NT2/D1 (cell line): Measurements from ENCODE around the gene SLC39A11.

Experiments used
- DNase-seq: peaks from one replicate; pipeline ENCODE4 v3.0.0-alpha.2; 2011; ENCODE audit warnings: low read depth, low spot score
- H3K27me3 ChIP-seq: 2 replicates; pipeline ENCODE4 v1.6.0; 2011; ENCODE audit warnings: mild to moderate bottlenecking; ENCODE audit not compliant: insufficient read length, insufficient read depth
- H3K36me3 ChIP-seq: 2 replicates; pipeline ENCODE4 v1.6.1; 2011; ENCODE audit warnings: mild to moderate bottlenecking, low read length, mixed read lengths; ENCODE audit not compliant: insufficient read depth, insufficient read length
- H3K4me1 ChIP-seq: 2 replicates; pipeline ENCODE4 v1.5.1; 2011; ENCODE audit not compliant: insufficient read depth, insufficient read length
- H3K4me3 ChIP-seq: 2 replicates; pipeline ENCODE4 v1.5.1; 2011; ENCODE audit warnings: low read depth; ENCODE audit not compliant: insufficient read length
- H3K9ac ChIP-seq: 2 replicates; pipeline ENCODE4 v1.6.0; 2011; ENCODE audit warnings: low read depth; ENCODE audit not compliant: insufficient read length
- H3K9me3 ChIP-seq: 2 replicates; pipeline ENCODE4 v1.5.1; 2011; ENCODE audit warnings: mild to moderate bottlenecking, low read length; ENCODE audit not compliant: insufficient read depth
- SUZ12 ChIP-seq: IDR thresholded peaks from 2 replicates; pipeline ENCODE4 v1.6.1; 2011; ENCODE audit not compliant: insufficient read length, insufficient read depth; ENCODE audit errors: extremely low read depth
- YY1 ChIP-seq: IDR thresholded peaks from 2 replicates; pipeline ENCODE4 v1.6.1; 2011; ENCODE audit not compliant: insufficient read length, insufficient read depth
- ZNF274 ChIP-seq: IDR thresholded peaks from 2 replicates; pipeline ENCODE4 v1.6.1; 2011; ENCODE audit warnings: mild to moderate bottlenecking, low read depth, low read length

Gene SLC39A11

DNA sequence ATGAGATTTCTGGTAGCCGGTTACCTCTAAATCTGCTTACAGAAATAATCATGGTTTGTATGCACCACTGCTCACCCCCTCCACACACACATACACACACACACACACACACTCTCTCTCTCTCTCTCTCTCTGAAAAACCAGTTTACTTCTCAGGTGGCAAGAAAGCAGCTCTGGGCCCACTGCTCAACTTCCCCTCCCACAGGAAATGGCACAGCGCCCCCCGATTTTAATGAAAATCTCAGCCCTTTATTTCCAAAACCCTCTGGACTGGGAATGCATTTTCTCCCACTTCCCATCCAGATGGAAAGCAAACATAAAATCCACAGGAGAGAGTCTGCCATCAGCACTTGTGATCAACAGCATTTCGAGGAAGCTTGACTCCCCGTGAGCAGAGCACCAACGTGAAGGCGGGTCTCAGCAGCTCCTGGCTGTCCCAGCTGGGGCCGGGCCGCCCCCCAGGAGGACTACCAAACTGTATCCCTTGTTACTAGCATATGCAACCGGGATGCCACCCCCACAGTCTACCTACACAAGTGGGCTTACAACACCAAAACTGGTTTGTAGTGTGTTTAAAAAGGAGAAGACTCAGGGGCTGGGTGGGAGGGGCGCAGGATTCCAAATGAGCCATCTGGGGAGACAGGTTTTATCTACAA lies 121.1 kb downstream of the SLC39A11 start:
- H3K9me3 ChIP-seq = peaks cover 6% of the 10 kb centered on the region; the same call in 1 of the 2 replicates
- no peaks in the 10 kb centered on the region for H3K36me3 ChIP-seq
- H3K9ac ChIP-seq = no peak overlapping the region
- H3K4me3 ChIP-seq = no peak overlapping the region
- TF ChIP-seq SUZ12 (no peak), ZNF274 (no peak), YY1 (no peak)
- H3K27me3 ChIP-seq = no peaks in the 10 kb centered on the region
- H3K4me1 ChIP-seq = peaks cover 3% of the 10 kb centered on the region
- DNase-seq = no peak

DNA sequence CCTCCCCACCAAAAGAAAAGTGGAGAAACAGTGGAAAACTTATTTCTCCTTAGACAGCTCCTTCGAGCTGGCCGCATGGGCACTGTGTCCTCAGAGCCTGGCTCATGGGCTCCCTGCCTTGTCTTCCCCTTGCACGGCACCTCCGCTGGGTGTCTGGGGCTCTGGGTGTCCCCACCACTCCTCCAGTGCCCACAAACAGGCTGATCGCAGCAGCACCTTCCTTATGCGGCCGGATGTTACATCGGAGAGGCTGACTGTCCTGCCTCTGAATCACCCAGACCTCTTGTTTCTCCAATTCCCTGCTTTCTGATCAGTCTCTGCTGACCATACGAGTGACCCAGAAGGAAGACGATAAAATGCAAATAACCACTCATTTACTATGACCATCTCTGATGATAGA lies 121.7 kb downstream of the SLC39A11 start:
- DNase-seq = no peak
- H3K4me1 ChIP-seq = peaks cover 3% of the 10 kb centered on the region
- H3K9ac ChIP-seq = no peak overlapping the region
- peaks cover 6% of the 10 kb centered on the region; the same call in 1 of the 2 replicates for H3K9me3 ChIP-seq
- H3K4me3 ChIP-seq = no peak overlapping the region
- no peaks in the 10 kb centered on the region for H3K36me3 ChIP-seq
- H3K27me3 ChIP-seq = no peaks in the 10 kb centered on the region
- TF ChIP-seq ZNF274 (no peak), YY1 (no peak), SUZ12 (no peak)

DNA sequence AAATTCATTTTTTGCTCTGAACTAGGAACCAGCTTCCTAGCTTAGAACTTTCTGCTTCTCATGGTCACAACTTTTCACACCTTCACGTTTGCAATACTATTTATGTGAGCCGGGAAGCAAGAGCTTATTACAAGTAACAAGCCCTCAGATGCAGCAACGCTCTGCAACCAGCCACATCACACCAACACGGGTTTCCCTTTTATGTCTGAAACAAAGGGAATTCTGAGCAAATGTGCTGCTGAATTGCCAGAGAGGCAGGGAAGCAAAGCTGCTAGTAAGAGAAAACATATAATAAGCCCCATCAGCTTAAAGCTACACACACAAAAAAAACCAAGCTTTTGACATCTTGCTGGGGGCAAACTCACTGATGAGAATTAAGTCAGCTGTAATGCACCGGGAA lies 122.2 kb downstream of the SLC39A11 start:
- TF ChIP-seq SUZ12 (no peak), YY1 (no peak), ZNF274 (no peak)
- H3K4me1 ChIP-seq = peaks cover 3% of the 10 kb centered on the region
- no peaks in the 10 kb centered on the region for H3K36me3 ChIP-seq

DNA sequence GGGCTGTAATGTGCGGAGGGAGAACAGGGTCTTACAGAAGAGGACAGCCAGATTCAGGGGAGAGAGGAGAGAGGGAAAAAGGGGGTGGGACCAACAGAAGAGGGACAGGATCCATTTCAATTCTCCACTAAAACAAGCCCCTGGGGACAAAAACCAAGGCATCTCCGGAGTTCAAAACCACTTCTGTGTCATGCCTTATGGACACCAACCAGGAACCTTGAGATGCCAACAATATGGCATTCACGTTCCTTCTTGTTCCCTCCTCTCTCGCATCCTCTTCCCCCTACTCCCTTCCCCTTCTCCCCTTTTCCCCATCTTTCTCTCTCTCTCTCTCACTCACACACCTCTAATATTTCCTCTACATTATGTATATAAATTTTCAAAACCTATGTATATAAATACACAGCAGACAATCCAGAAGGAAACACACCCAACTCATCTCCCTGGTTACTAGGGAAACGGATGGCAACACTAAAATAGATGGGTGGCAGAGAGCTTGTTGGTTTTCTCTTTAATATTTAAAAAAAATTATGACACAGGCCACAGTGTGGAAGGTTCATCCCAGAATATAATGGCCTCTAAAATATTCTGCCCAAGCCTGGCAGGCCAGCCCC lies 123.1 kb downstream of the SLC39A11 start:
- Histone ChIP-seq H3K9ac (no peak overlapping the region), H3K4me1 (peaks cover 3% of the 10 kb centered on the region), H3K4me3 (no peak overlapping the region), H3K9me3 (no peaks in the 10 kb centered on the region), H3K27me3 (no peaks in the 10 kb centered on the region), H3K36me3 (no peaks in the 10 kb centered on the region)
- TF ChIP-seq YY1 (no peak), ZNF274 (no peak), SUZ12 (no peak)
- no peak for DNase-seq

More for the DNA sequence above, 122.2 kb downstream of the SLC39A11 start:
- H3K9ac ChIP-seq = no peak overlapping the region
- peaks cover under 1% of the 10 kb centered on the region; the same call in 1 of the 2 replicates for H3K9me3 ChIP-seq
- H3K4me3 ChIP-seq = no peak overlapping the region
- no peaks in the 10 kb centered on the region for H3K27me3 ChIP-seq
- no peak for DNase-seq

DNA sequence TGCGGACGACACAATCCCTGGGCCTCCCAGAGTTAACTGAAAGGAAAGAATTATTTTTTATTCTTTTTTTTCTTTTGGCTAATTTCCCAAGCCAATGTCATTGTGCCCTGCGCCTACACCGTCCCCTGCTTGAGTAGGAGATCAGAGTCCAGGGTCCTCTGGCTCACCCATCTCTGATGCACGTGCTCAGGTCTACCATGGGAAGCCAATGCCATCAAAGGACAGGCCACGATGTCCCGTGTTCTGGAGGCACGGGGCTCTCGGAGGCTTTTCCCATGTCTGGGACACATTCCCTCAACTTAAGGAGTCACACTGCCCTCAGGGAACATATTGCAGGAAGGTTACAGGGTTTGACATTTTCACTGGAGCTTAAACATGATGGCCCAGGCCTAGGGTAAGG lies 123.7 kb downstream of the SLC39A11 start:
- H3K9ac ChIP-seq = no peak overlapping the region
- peaks cover 3% of the 10 kb centered on the region for H3K4me1 ChIP-seq
- no peaks in the 10 kb centered on the region for H3K36me3 ChIP-seq
- TF ChIP-seq SUZ12 = no peak
- no peak for TF ChIP-seq ZNF274
- no peak for TF ChIP-seq YY1
- no peaks in the 10 kb centered on the region for H3K27me3 ChIP-seq
- no peak overlapping the region for H3K4me3 ChIP-seq
- no peaks in the 10 kb centered on the region for H3K9me3 ChIP-seq
- DNase-seq = no peak

DNA sequence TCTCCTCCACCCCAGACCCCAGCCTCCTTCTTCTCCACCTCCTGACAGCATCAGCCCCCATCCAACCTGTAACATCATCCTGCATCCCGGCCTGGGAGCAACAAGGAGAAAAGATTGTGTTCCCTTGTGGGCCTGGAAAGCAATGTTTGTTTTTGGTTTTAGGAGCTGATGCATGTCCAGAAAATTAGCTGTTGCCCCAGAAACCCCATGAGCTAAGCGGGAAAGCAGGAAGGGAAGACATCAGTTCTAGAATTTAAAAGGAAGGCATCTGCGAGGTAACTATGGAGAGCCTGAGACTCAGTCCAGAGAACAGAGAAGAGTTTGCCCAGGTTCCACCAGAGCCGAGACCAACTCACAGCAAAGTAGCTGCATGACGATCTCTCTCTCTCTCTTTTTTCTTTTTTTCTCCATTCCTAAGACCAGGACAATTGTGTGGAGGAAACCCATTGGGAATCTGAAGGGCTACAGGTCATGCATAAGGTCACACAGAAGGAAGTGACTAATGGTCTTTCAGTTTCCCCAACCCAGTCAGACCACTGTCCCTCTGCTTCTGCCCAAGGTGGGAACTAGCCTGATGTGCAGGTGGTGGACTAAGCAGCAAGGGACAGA lies 124.4 kb downstream of the SLC39A11 start:
- H3K27me3 ChIP-seq = no peaks in the 10 kb centered on the region
- peaks cover 3% of the 10 kb centered on the region for H3K4me1 ChIP-seq
- no peaks in the 10 kb centered on the region for H3K36me3 ChIP-seq
- no peak for DNase-seq
- TF ChIP-seq ZNF274 (no peak), SUZ12 (no peak), YY1 (no peak)
- H3K9me3 ChIP-seq = no peaks in the 10 kb centered on the region
- no peak overlapping the region for H3K9ac ChIP-seq
- no peak overlapping the region for H3K4me3 ChIP-seq
